HepG2 (cell line): Measurements from ENCODE around the gene PTPRD.

ENCODE experiments used
- AFF4 ChIP-seq: sonication (generic); formaldehyde crosslinking; IDR thresholded peaks from 2 replicates; pipeline ENCODE4 v1.4.0; 2020; ENCODE audit warnings: missing genetic modification reagents
- GMEB1 ChIP-seq: sonication (generic); formaldehyde crosslinking; IDR thresholded peaks from 2 replicates; pipeline ENCODE4 v1.5.1; 2020; ENCODE audit warnings: missing genetic modification reagents, mild to moderate bottlenecking, borderline replicate concordance
- KAT7 ChIP-seq: IDR thresholded peaks from 2 replicates; pipeline ENCODE4 v1.6.1; 2018; ENCODE audit warnings: borderline replicate concordance, missing compliant biosample characterization
- NFE2L1 ChIP-seq: sonication (generic); formaldehyde crosslinking; IDR thresholded peaks from 2 replicates; pipeline ENCODE4 v1.4.0; 2020; ENCODE audit warnings: missing genetic modification reagents, mild to moderate bottlenecking, borderline replicate concordance
- NR0B2 ChIP-seq: sonication (generic); formaldehyde crosslinking; IDR thresholded peaks from 2 replicates; pipeline ENCODE4 v1.4.0; 2020; ENCODE audit warnings: mild to moderate bottlenecking, missing genetic modification reagents
- PRDM10 ChIP-seq: sonication (generic); formaldehyde crosslinking; IDR thresholded peaks from 2 replicates; pipeline ENCODE4 v1.4.0; 2020; ENCODE audit warnings: low read depth, missing genetic modification reagents
- SETDB1 ChIP-seq: sonication (generic); formaldehyde crosslinking; IDR thresholded peaks from 2 replicates; pipeline ENCODE4 v1.5.1; 2020; ENCODE audit warnings: missing genetic modification reagents, mild to moderate bottlenecking, borderline replicate concordance
- SKIL ChIP-seq: sonication (generic); formaldehyde crosslinking; IDR thresholded peaks from 2 replicates; pipeline ENCODE4 v1.8.0; 2022; ENCODE audit warnings: missing genetic modification reagents, mild to moderate bottlenecking, moderate library complexity, borderline replicate concordance
- SMC3 ChIP-seq: IDR thresholded peaks from 2 replicates; pipeline ENCODE4 v1.6.1; 2011; ENCODE audit warnings: low read length, improper control_type of control experiment
- TAF1 ChIP-seq: sonication (generic); formaldehyde crosslinking; IDR thresholded peaks from 2 replicates; pipeline ENCODE4 v1.4.0; 2020; ENCODE audit warnings: missing genetic modification reagents
- ZNF256 ChIP-seq: sonication (generic); formaldehyde crosslinking; conservative IDR thresholded peaks from 2 replicates; pipeline ENCODE4 v1.4.0; 2020; ENCODE audit warnings: missing genetic modification reagents
- ZNF276 ChIP-seq: sonication (generic); formaldehyde crosslinking; IDR thresholded peaks from 2 replicates; pipeline ENCODE4 v1.4.0; 2020; ENCODE audit warnings: mild to moderate bottlenecking, low read depth, missing genetic modification reagents
- ZNF841 ChIP-seq: sonication (generic); formaldehyde crosslinking; IDR thresholded peaks from 2 replicates; pipeline ENCODE4 v1.8.1; 2023; ENCODE audit warnings: missing genetic modification reagents, borderline replicate concordance

- no peak for TF ChIP-seq GMEB1 (CRISPR knock-in tag)
- TF ChIP-seq NR0B2 (CRISPR knock-in tag): no peak
- TF ChIP-seq SETDB1 (CRISPR knock-in tag): no peak
- no peak for TF ChIP-seq KAT7 (CRISPR knock-in tag)
- TF ChIP-seq SKIL (CRISPR knock-in tag): no peak
- TF ChIP-seq TAF1 (CRISPR knock-in tag): no peak
- TF ChIP-seq ZNF256 (CRISPR knock-in tag): no peak
- TF ChIP-seq AFF4 (CRISPR knock-in tag): no peak
- TF ChIP-seq PRDM10 (CRISPR knock-in tag): no peak
- TF ChIP-seq SMC3: no peak
- no peak for TF ChIP-seq NFE2L1
- no peak for TF ChIP-seq ZNF841 (CRISPR knock-in tag)
- TF ChIP-seq ZNF276: no peak
Measured at GRCh38 chr9:8889100-8889499, 1723.7 kb downstream of the PTPRD start.
